SK-N-SH (cell line): Measurements from ENCODE around the gene RASGRP2.

Source experiments
- CHD2 ChIP-seq: fragments of 150-350 bp; IDR thresholded peaks from 2 replicates; pipeline ENCODE4 v1.6.1; 2018; ENCODE audit warnings: low read length; ENCODE audit not compliant: partially characterized antibody
- GABPA ChIP-seq: IDR thresholded peaks from 2 replicates; pipeline ENCODE4 v1.4.0; 2012; ENCODE audit warnings: low read depth, mild to moderate bottlenecking
- GATA2 ChIP-seq: sonication (generic); formaldehyde crosslinking; IDR thresholded peaks from 2 replicates; pipeline ENCODE4 v1.5.0; 2020; ENCODE audit warnings: mild to moderate bottlenecking, missing genetic modification reagents
- TAF1 ChIP-seq: IDR thresholded peaks from 2 replicates; pipeline ENCODE4 v1.6.1; 2012; ENCODE audit warnings: low read depth, mild to moderate bottlenecking, low read length, moderate library complexity, borderline replicate concordance
- TF ChIP-seq, protein P1 (sequence below): IDR thresholded peaks from 2 replicates; pipeline ENCODE4 v1.6.1; 2012; ENCODE audit warnings: mild to moderate bottlenecking, low read depth, low read length, moderate library complexity

GRCh38 chr11:64771861-64772260, 27.9 kb upstream of the RASGRP2 start:
- TF ChIP-seq CHD2 (no peak), TAF1 (no peak), GATA2 (CRISPR knock-in tag) (no peak), GABPA (no peak)
- TF ChIP-seq, protein P1, sequence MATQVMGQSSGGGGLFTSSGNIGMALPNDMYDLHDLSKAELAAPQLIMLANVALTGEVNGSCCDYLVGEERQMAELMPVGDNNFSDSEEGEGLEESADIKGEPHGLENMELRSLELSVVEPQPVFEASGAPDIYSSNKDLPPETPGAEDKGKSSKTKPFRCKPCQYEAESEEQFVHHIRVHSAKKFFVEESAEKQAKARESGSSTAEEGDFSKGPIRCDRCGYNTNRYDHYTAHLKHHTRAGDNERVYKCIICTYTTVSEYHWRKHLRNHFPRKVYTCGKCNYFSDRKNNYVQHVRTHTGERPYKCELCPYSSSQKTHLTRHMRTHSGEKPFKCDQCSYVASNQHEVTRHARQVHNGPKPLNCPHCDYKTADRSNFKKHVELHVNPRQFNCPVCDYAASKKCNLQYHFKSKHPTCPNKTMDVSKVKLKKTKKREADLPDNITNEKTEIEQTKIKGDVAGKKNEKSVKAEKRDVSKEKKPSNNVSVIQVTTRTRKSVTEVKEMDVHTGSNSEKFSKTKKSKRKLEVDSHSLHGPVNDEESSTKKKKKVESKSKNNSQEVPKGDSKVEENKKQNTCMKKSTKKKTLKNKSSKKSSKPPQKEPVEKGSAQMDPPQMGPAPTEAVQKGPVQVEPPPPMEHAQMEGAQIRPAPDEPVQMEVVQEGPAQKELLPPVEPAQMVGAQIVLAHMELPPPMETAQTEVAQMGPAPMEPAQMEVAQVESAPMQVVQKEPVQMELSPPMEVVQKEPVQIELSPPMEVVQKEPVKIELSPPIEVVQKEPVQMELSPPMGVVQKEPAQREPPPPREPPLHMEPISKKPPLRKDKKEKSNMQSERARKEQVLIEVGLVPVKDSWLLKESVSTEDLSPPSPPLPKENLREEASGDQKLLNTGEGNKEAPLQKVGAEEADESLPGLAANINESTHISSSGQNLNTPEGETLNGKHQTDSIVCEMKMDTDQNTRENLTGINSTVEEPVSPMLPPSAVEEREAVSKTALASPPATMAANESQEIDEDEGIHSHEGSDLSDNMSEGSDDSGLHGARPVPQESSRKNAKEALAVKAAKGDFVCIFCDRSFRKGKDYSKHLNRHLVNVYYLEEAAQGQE: no peak
